Peyer's patch (tissue), 4 donors: Measurements from ENCODE around the gene ANKRD11. TPM values are rescaled to one million over a fixed set of nuclear protein-coding genes. Genes with fewer than 3 reads are reported as not detected.

Experiments used
- DNase-seq, 3 donors: peaks; one replicate each; pipeline ENCODE4 v3.0.0-alpha.2; 2017 to 2019
- H3K27ac ChIP-seq, 4 donors: fragments of 200-600 bp; sonication (generic); one replicate each; pipeline ENCODE4 v1.5.1; 2016 to 2019
- H3K27me3 ChIP-seq, 2 donors: fragments of 200-600 bp; sonication (generic); one replicate each; pipeline ENCODE4 v1.5.1; 2019
- H3K36me3 ChIP-seq, 3 donors: fragments of 200-600 bp; sonication (generic); one replicate each; pipeline ENCODE4 v1.5.1; 2016 to 2019
- H3K4me1 ChIP-seq, 4 donors: fragments of 200-600 bp; sonication (generic); one replicate each; pipeline ENCODE4 v1.5.1; 2016 to 2019
- H3K4me3 ChIP-seq, 4 donors: fragments of 200-600 bp; sonication (generic); 1 replicate in 3 of 4; 2 replicates in 1 of 4; pipeline ENCODE4 v1.5.1; 2016 to 2019; ENCODE audit warnings: mild to moderate bottlenecking in 1 of 4
- H3K9me3 ChIP-seq, 4 donors: fragments of 200-600 bp; sonication (generic); one replicate each; pipeline ENCODE4 v1.5.1; 2016 to 2019; ENCODE audit warnings: mild to moderate bottlenecking in 1 of 4
- CTCF ChIP-seq, 6 experiments: fragments of 450-650 bp in 4 of 6; fragments of 200-600 bp in 2 of 6; sonication (generic) in 1 of 6; IDR thresholded peaks; one replicate each; pipeline ENCODE4 v1.5.1; 2017 to 2019; ENCODE audit warnings: antibody characterized with exemption in 6 of 6, mild to moderate bottlenecking in 3 of 6, moderate library complexity in 1 of 6
- POLR2A ChIP-seq, 2 donors: fragments of 450-650 bp; IDR thresholded peaks; one replicate each; pipeline ENCODE4 v1.5.1; 2017; ENCODE audit warnings: antibody characterized with exemption in 2 of 2, mild to moderate bottlenecking in 2 of 2, moderate library complexity in 2 of 2
- total RNA-seq, 4 donors: library from RNA; depleted of rRNA; stranded (reverse); fragments of >200 nt; gene quantifications; one replicate each; pipeline ENCODE4 v1.1.0, GENCODE V29; 2016

ANKRD11 gene
- total RNA-seq, 4 donors from 2014 or later: 177 to 227 (median 211) TPM

- Histone ChIP-seq H3K9me3 (no peaks in the 10 kb centered on the region), H3K27me3 (no peaks in the 10 kb centered on the region), H3K4me1 (peaks cover 0 to 7% (median 0%) of the 10 kb centered on the region in 4 donors), H3K4me3 (no peak overlapping the region), H3K27ac (no peak overlapping the region), H3K36me3 (peaks cover 0 to 29% (median 0%) of the 10 kb centered on the region in 3 donors)
- no peak for TF ChIP-seq POLR2A (IDR thresholded peaks at IDR 0.05)
- no peak for TF ChIP-seq CTCF (IDR thresholded peaks at IDR 0.05)
- no peak for DNase-seq
Measured at GRCh38 chr16:89294486-89294885, 195.9 kb downstream of the ANKRD11 start.

GRCh38 chr16:89293276-89294143 lies 196.9 kb downstream of the ANKRD11 start:
- H3K36me3 ChIP-seq: peaks cover 0 to 31% (median 2%) of the 10 kb centered on the region in 3 donors
- no peak for TF ChIP-seq POLR2A (IDR thresholded peaks at IDR 0.05)
- no peak for TF ChIP-seq CTCF (IDR thresholded peaks at IDR 0.05)
- H3K9me3 ChIP-seq: no peaks in the 10 kb centered on the region
- peaks cover 0 to 7% (median 0%) of the 10 kb centered on the region in 4 donors for H3K4me1 ChIP-seq
- H3K4me3 ChIP-seq: no peak overlapping the region
- no peak overlapping the region for H3K27ac ChIP-seq
- no peak for DNase-seq
- no peaks in the 10 kb centered on the region for H3K27me3 ChIP-seq

- DNase-seq: no peak
- Histone ChIP-seq H3K27ac (no peak overlapping the region), H3K4me1 (peaks cover 0 to 7% (median 0%) of the 10 kb centered on the region in 4 donors), H3K4me3 (no peak overlapping the region), H3K9me3 (no peaks in the 10 kb centered on the region), H3K36me3 (peaks cover 0 to 32% (median 3%) of the 10 kb centered on the region in 3 donors), H3K27me3 (no peaks in the 10 kb centered on the region)
- TF ChIP-seq CTCF (IDR thresholded peaks at IDR 0.05) (no peak), POLR2A (IDR thresholded peaks at IDR 0.05) (no peak)
Measured at GRCh38 chr16:89292443-89293078, 197.8 kb downstream of the ANKRD11 start.

GRCh38 chr16:89291776-89292175 lies 198.6 kb downstream of the ANKRD11 start:
- Histone ChIP-seq H3K4me1 (peaks cover 0 to under 1% (median 0%) of the 10 kb centered on the region in 4 donors), H3K36me3 (peaks cover 0 to 38% (median 3%) of the 10 kb centered on the region in 3 donors), H3K27ac (no peak overlapping the region), H3K9me3 (no peaks in the 10 kb centered on the region), H3K4me3 (no peak overlapping the region), H3K27me3 (no peaks in the 10 kb centered on the region)
- DNase-seq: no peak
- TF ChIP-seq CTCF (IDR thresholded peaks at IDR 0.05) (no peak), POLR2A (IDR thresholded peaks at IDR 0.05) (no peak)

- H3K36me3 ChIP-seq: peaks cover 0 to 42% (median 3%) of the 10 kb centered on the region in 3 donors
- no peak overlapping the region for H3K4me3 ChIP-seq
- H3K27me3 ChIP-seq: no peaks in the 10 kb centered on the region
- no peaks in the 10 kb centered on the region for H3K9me3 ChIP-seq
- no peak for TF ChIP-seq POLR2A (IDR thresholded peaks at IDR 0.05)
- TF ChIP-seq CTCF (IDR thresholded peaks at IDR 0.05): no peak
- H3K4me1 ChIP-seq: no peaks in the 10 kb centered on the region
- no peak for DNase-seq
- no peak overlapping the region for H3K27ac ChIP-seq
Measured at GRCh38 chr16:89291363-89291762, 199.0 kb downstream of the ANKRD11 start.
